Mucosa of rectum (tissue), 2 donors: ENCODE data around the gene GEMIN7.
"Not testable (repeated sequence)": the region's sequence is repeated elsewhere in the genome, so short reads cannot be mapped to it uniquely, and the experiment has no call there.

Source experiments
- H3K27ac ChIP-seq, 2 donors: one replicate each; pipeline ENCODE4 v1.7.0; 2013; ENCODE audit warnings: inconsistent platforms in 2 of 2, low read depth in 2 of 2, low read length in 2 of 2
- H3K27me3 ChIP-seq, 2 donors: one replicate each; pipeline ENCODE4 v1.7.0; 2013; ENCODE audit warnings: low read length in 2 of 2; ENCODE audit not compliant: control insufficient read depth in 2 of 2, insufficient read depth in 2 of 2
- H3K36me3 ChIP-seq, 2 donors: one replicate each; pipeline ENCODE4 v1.7.0; 2013; ENCODE audit warnings: low read length in 2 of 2; ENCODE audit not compliant: control insufficient read depth in 2 of 2, insufficient read depth in 2 of 2
- H3K4me1 ChIP-seq, 2 donors: one replicate each; pipeline ENCODE4 v1.7.0; 2013; ENCODE audit warnings: low read length in 2 of 2, mild to moderate bottlenecking in 1 of 2; ENCODE audit not compliant: control insufficient read depth in 2 of 2, insufficient read depth in 2 of 2
- H3K4me3 ChIP-seq, 2 donors: one replicate each; pipeline ENCODE4 v1.7.0; 2013; ENCODE audit warnings: low read length in 2 of 2
- H3K9ac ChIP-seq, 2 donors: one replicate each; pipeline ENCODE4 v1.7.0; 2013; ENCODE audit warnings: low read length in 2 of 2, low read depth in 1 of 2, mild to moderate bottlenecking in 1 of 2
- H3K9me3 ChIP-seq, 2 donors: one replicate each; pipeline ENCODE4 v1.7.0; 2013; ENCODE audit warnings: low read length in 2 of 2; ENCODE audit not compliant: control insufficient read depth in 2 of 2
- donor health status: healthy.
- donor health status: Normal muscosa, but diverticular disease.

GEMIN7 gene

GRCh38 chr19:45115809-45116615 is 37.0 kb downstream of the GEMIN7 start:
- Histone ChIP-seq H3K36me3 (no peaks in the 10 kb centered on the region), H3K9ac (no peak overlapping the region), H3K4me1 (peaks cover 56 to 63% of the 10 kb centered on the region in 2 donors), H3K4me3 (no peak overlapping the region), H3K9me3 (no peaks in the 10 kb centered on the region), H3K27ac (no peak overlapping the region), H3K27me3 (no peaks in the 10 kb centered on the region)

GRCh38 chr19:45117167-45117594 is 38.1 kb downstream of the GEMIN7 start:
- no peak overlapping the region for H3K4me3 ChIP-seq
- H3K4me1 ChIP-seq = peaks cover 58 to 65% of the 10 kb centered on the region in 2 donors
- H3K27ac ChIP-seq = peak overlapping the region; percentile 26 to 54
- no peaks in the 10 kb centered on the region for H3K27me3 ChIP-seq
- H3K9me3 ChIP-seq = no peaks in the 10 kb centered on the region
- H3K36me3 ChIP-seq = no peaks in the 10 kb centered on the region
- H3K9ac ChIP-seq = no peak overlapping the region

GRCh38 chr19:45117671-45118070 is 38.6 kb downstream of the GEMIN7 start:
- Histone ChIP-seq H3K9me3 (no peaks in the 10 kb centered on the region), H3K27ac (peak overlapping the region; percentile 26 to 54), H3K9ac (no peak overlapping the region), H3K36me3 (no peaks in the 10 kb centered on the region), H3K4me3 (no peak overlapping the region), H3K27me3 (no peaks in the 10 kb centered on the region), H3K4me1 (peaks cover 55 to 64% of the 10 kb centered on the region in 2 donors)

GRCh38 chr19:45118106-45118505 is 39.0 kb downstream of the GEMIN7 start:
- H3K9me3 ChIP-seq = no peaks in the 10 kb centered on the region
- H3K9ac ChIP-seq = peak overlapping the region; percentile 15 to 17
- H3K27me3 ChIP-seq = no peaks in the 10 kb centered on the region
- H3K27ac ChIP-seq = peak overlapping the region; percentile 54 to 60
- no peaks in the 10 kb centered on the region for H3K36me3 ChIP-seq
- peaks cover 50 to 61% of the 10 kb centered on the region in 2 donors for H3K4me1 ChIP-seq
- H3K4me3 ChIP-seq = no peak overlapping the region

- Histone ChIP-seq H3K9ac (peak overlapping the region; percentile 15 to 17), H3K4me3 (peak overlapping the region in 1 of 2 donors; percentile 8), H3K27ac (peak overlapping the region; percentile 54 to 60), H3K4me1 (peaks cover 45 to 55% of the 10 kb centered on the region in 2 donors)
- not testable (repeated sequence) for H3K36me3 ChIP-seq, H3K27me3 ChIP-seq, H3K9me3 ChIP-seq
Observed at GRCh38 chr19:45118591-45119355, 39.7 kb downstream of the GEMIN7 start.

- H3K27me3 ChIP-seq = no peaks in the 10 kb centered on the region
- H3K36me3 ChIP-seq = no peaks in the 10 kb centered on the region
- H3K9ac ChIP-seq = no peak overlapping the region
- H3K4me3 ChIP-seq = no peak overlapping the region
- H3K4me1 ChIP-seq = peaks cover 37 to 48% of the 10 kb centered on the region in 2 donors
- peak overlapping the region in 1 of 2 donors; percentile 54 for H3K27ac ChIP-seq
- no peaks in the 10 kb centered on the region for H3K9me3 ChIP-seq
Observed at GRCh38 chr19:45119582-45119981, 40.5 kb downstream of the GEMIN7 start.

GRCh38 chr19:45121827-45122345 is 42.8 kb downstream of the GEMIN7 start:
- Histone ChIP-seq H3K9me3 (no peaks in the 10 kb centered on the region), H3K9ac (no peak overlapping the region), H3K27ac (no peak overlapping the region), H3K4me1 (peaks cover 38 to 46% of the 10 kb centered on the region in 2 donors), H3K36me3 (peaks cover 0 to 2% of the 10 kb centered on the region in 2 donors), H3K27me3 (no peaks in the 10 kb centered on the region), H3K4me3 (no peak overlapping the region)

- Histone ChIP-seq H3K4me1 (peaks cover 31 to 37% of the 10 kb centered on the region in 2 donors), H3K9ac (no peak overlapping the region), H3K4me3 (no peak overlapping the region)
Observed at GRCh38 chr19:45122832-45123231, 43.8 kb downstream of the GEMIN7 start.

GRCh38 chr19:45123440-45123850 is 44.4 kb downstream of the GEMIN7 start:
- Histone ChIP-seq H3K4me3 (no peak overlapping the region), H3K9ac (no peak overlapping the region), H3K9me3 (no peaks in the 10 kb centered on the region), H3K4me1 (peaks cover 25 to 31% of the 10 kb centered on the region in 2 donors), H3K27ac (no peak overlapping the region), H3K36me3 (peaks cover 0 to 3% of the 10 kb centered on the region in 2 donors), H3K27me3 (no peaks in the 10 kb centered on the region)

More at GRCh38 chr19:45122832-45123231, 43.8 kb downstream of the GEMIN7 start:
- H3K27me3 ChIP-seq = no peaks in the 10 kb centered on the region
- H3K9me3 ChIP-seq = no peaks in the 10 kb centered on the region
- H3K36me3 ChIP-seq = peaks cover 0 to 3% of the 10 kb centered on the region in 2 donors
- H3K27ac ChIP-seq = no peak overlapping the region

GRCh38 chr19:45124021-45124420 is 45.0 kb downstream of the GEMIN7 start:
- Histone ChIP-seq H3K9ac (no peak overlapping the region), H3K9me3 (no peaks in the 10 kb centered on the region), H3K27ac (no peak overlapping the region), H3K36me3 (peaks cover 0 to 3% of the 10 kb centered on the region in 2 donors), H3K4me3 (no peak overlapping the region), H3K27me3 (no peaks in the 10 kb centered on the region), H3K4me1 (peaks cover 21 to 27% of the 10 kb centered on the region in 2 donors)
